Stimulated activated CD4-positive, alpha-beta T cell treated with anti-CD3 and anti-CD28 coated beads, Interleukin-1b, Interleukin-23, amount 100 ng/mL, for 1 hour (primary cell): ENCODE measurements around the gene ANKRD13C.
A peak's percentile ranks its signal among the peaks of the same experiment; 100 is the strongest.

Experiments
- DNase-seq, 2 donors: peaks; one replicate each; pipeline ENCODE4 v3.0.0-alpha.2; 2020; ENCODE audit warnings: low read depth in 2 of 2

Gene ANKRD13C

GRCh38 chr1:70293186-70293843, 61.2 kb downstream of the ANKRD13C start:
- no peak for DNase-seq

GRCh38 chr1:70290218-70290617, 64.3 kb downstream of the ANKRD13C start:
- DNase-seq: no peak

- no peak for DNase-seq
These were observed 66.4 kb downstream of the ANKRD13C start for GRCh38 chr1:70288166-70288565.

GRCh38 chr1:70286453-70286852, 68.1 kb downstream of the ANKRD13C start:
- DNase-seq: no peak

GRCh38 chr1:70284366-70284765, 70.2 kb downstream of the ANKRD13C start:
- DNase-seq: no peak

GRCh38 chr1:70278710-70279109, 75.8 kb downstream of the ANKRD13C start:
- DNase-seq: no peak

- no peak for DNase-seq
These were observed 76.6 kb downstream of the ANKRD13C start for GRCh38 chr1:70277875-70278274.

GRCh38 chr1:70265946-70266345, 88.6 kb downstream of the ANKRD13C start:
- DNase-seq: no peak

GRCh38 chr1:70264839-70265238, 89.7 kb downstream of the ANKRD13C start:
- no peak for DNase-seq

GRCh38 chr1:70256664-70257063, 97.9 kb downstream of the ANKRD13C start:
- DNase-seq: no peak

- DNase-seq: no peak
These were observed 105.8 kb downstream of the ANKRD13C start for GRCh38 chr1:70248729-70249128.

- no peak for DNase-seq
These were observed 106.8 kb downstream of the ANKRD13C start for GRCh38 chr1:70247768-70248167.

- no peak for DNase-seq
These were observed 107.4 kb downstream of the ANKRD13C start for GRCh38 chr1:70247122-70247521.

GRCh38 chr1:70239940-70240339, 114.6 kb downstream of the ANKRD13C start:
- no peak for DNase-seq

GRCh38 chr1:70234733-70235132, 119.8 kb downstream of the ANKRD13C start:
- DNase-seq: no peak

GRCh38 chr1:70231475-70231874, 123.0 kb downstream of the ANKRD13C start:
- no peak for DNase-seq

- DNase-seq: no peak
These were observed 125.9 kb downstream of the ANKRD13C start for GRCh38 chr1:70228670-70229069.

GRCh38 chr1:70227439-70227838, 127.1 kb downstream of the ANKRD13C start:
- DNase-seq: no peak

GRCh38 chr1:70224954-70225353, 129.6 kb downstream of the ANKRD13C start:
- no peak for DNase-seq

GRCh38 chr1:70222716-70223235, 131.7 kb downstream of the ANKRD13C start:
- DNase-seq: no peak

- DNase-seq: peak; percentile 89 to 96
These were observed 133.0 kb downstream of the ANKRD13C start, which contains the start of gene SRSF11 for GRCh38 chr1:70221238-70222121. Gene SRSF11, plus strand, starts transcription at chr1:70221380. Its CDS starts 257 bp downstream, at chr1:70221637.

GRCh38 chr1:70220517-70221237, 133.8 kb downstream of the ANKRD13C start:
- DNase-seq: no peak
